Measurements from ENCODE around the gene SLC25A23. TPM values are rescaled to one million over a fixed set of nuclear protein-coding genes. Genes with fewer than 3 reads are reported as not detected.
A peak's percentile ranks its signal among the peaks of the same experiment; 100 is the strongest.

The SLC25A23 gene
- total and polyA plus RNA-seq, 2 of the 4 experiments (the other 2 are of a cell fraction) = 7.0 to 7.6 TPM

- no peak for TF ChIP-seq SMC3 (IDR thresholded peaks at IDR 0.05; ENCODE audit: low read depth, low read length)
- no peak overlapping the region for H3K14ac ChIP-seq (replicated peaks; ENCODE audit: low read depth, low read length)
- no peak overlapping the region for H2BK120ac ChIP-seq (ENCODE audit: low read depth, low read length)
- dilution Hi-C loops (cut with HindIII; ENCODE audit: low sequenced_read_pairs, unreplicated experiment) (no loop called here), in situ Hi-C loops (cut with MboI; ENCODE audit: low sequenced_read_pairs) (no loop called here), intact Hi-C loops (cut with micrococcal nuclease) (no loop called here)
- ATAC-seq (ENCODE audit: low read depth) (no peak), DNase-seq (no peak)
- no peak overlapping the region for H3K56ac ChIP-seq (ENCODE audit: extremely low read depth, insufficient read depth, low read length)
- no peak overlapping the region for H4K5ac ChIP-seq (ENCODE audit: low read depth, low read length)
- H3K27ac ChIP-seq (ENCODE audit: insufficient read depth, low read length) = no peak overlapping the region
- peaks cover 3% of the 10 kb centered on the region; the same call in 1 of the 2 replicates for H3K9me3 ChIP-seq (ENCODE audit: control insufficient read depth, insufficient read depth, low read length)
- no peaks in the 10 kb centered on the region for H3K79me1 ChIP-seq (ENCODE audit: low read depth in 1 of 2, low read length in 2 of 2)
- H2AFZ ChIP-seq (replicated peaks; ENCODE audit: low read length, poor library complexity) = peak overlapping the region; percentile 66
- no peaks in the 10 kb centered on the region for H4K20me1 ChIP-seq (ENCODE audit: insufficient read depth, low read length)
- 0 out of 2 replicates have a peak overlapping the region, but pooled peaks have one; percentile 24 for H3K4me3 ChIP-seq (ENCODE audit: insufficient read depth, low read depth, low read length)
- H2BK20ac ChIP-seq (ENCODE audit: low read depth, low read length) = no peak overlapping the region
- H3K9ac ChIP-seq (ENCODE audit: low read depth, low read length) = no peak overlapping the region
- H2BK15ac ChIP-seq (ENCODE audit: low read depth, low read length) = no peak overlapping the region
- ChIA-PET POLR2A (ENCODE audit: unreplicated experiment) (no interaction called here), CTCF (no interaction called here)
- peaks cover 12% of the 10 kb centered on the region for H3K27me3 ChIP-seq (ENCODE audit: control insufficient read depth, insufficient read depth, low read length)
- no TSS peak for BruUV-seq (replicated peaks)
- no peak overlapping the region for H3K4ac ChIP-seq (ENCODE audit: low read depth, low read length)
- no peak overlapping the region for H4K91ac ChIP-seq (ENCODE audit: insufficient read depth, low read depth, low read length)
- 0% methylated on average over 6 of the region's 29 CpGs; no CpG with 5 or more reads in 1 of the 2 experiments for WGBS, 2 experiments (ENCODE audit: extremely low coverage in 2 of 2, insufficient read length in 1 of 2)
- H2AK5ac ChIP-seq (ENCODE audit: low read depth, low read length) = no peak overlapping the region
- no peaks in the 10 kb centered on the region for H3K9me1 ChIP-seq (ENCODE audit: insufficient read depth, low read length)
- H2AK9ac ChIP-seq (replicated peaks; ENCODE audit: low read depth, low read length, poor library complexity) = no peak overlapping the region
- H3K18ac ChIP-seq (ENCODE audit: low read depth, low read length) = no peak overlapping the region
- H3K4me1 ChIP-seq (ENCODE audit: control insufficient read depth, insufficient read depth, low read length) = no peaks in the 10 kb centered on the region
- H4K8ac ChIP-seq (ENCODE audit: low read depth in 2 of 2, low read length in 2 of 2) = no peak overlapping the region
- H3K4me2 ChIP-seq (ENCODE audit: low read depth, low read length) = 0 out of 2 replicates have a peak overlapping the region, but pooled peaks have one; percentile 6
- H3K36me3 ChIP-seq (ENCODE audit: control insufficient read depth, insufficient read depth, low read length) = no peaks in the 10 kb centered on the region
- no peak overlapping the region for H2BK5ac ChIP-seq (ENCODE audit: low read depth, low read length, poor library complexity, severe bottlenecking)
- no peak overlapping the region for H3K23ac ChIP-seq (ENCODE audit: low read depth, low read length)
Observed at GRCh38 chr19:6476896-6477431, 17.4 kb upstream of the SLC25A23 start.
